ENCODE measurements around the gene MRPL27.

The MRPL27 gene

DNA sequence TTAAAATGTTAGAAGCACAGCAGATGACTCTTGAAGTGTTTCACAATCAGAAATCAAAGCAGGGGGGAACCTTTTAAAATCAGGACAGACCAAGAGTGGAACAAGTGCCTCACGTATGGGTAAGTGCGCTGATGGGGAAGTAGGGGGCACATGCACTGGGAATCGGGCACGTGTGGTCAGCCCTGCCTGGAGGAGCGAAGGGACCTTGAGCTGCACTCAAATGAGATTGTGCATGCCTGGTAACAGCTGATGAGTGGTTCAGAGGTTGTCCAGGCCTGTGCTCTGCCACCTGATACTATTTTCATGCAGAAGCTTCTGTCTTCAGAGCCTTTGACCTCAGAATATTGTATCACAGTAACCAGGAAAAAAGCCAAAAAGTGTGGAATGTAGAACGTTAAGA, 40.8 kb downstream of the MRPL27 start:
- no peaks in the 10 kb centered on the region for H3K79me2 ChIP-seq (ENCODE audit: low read length)
- TF ChIP-seq, protein P1, sequence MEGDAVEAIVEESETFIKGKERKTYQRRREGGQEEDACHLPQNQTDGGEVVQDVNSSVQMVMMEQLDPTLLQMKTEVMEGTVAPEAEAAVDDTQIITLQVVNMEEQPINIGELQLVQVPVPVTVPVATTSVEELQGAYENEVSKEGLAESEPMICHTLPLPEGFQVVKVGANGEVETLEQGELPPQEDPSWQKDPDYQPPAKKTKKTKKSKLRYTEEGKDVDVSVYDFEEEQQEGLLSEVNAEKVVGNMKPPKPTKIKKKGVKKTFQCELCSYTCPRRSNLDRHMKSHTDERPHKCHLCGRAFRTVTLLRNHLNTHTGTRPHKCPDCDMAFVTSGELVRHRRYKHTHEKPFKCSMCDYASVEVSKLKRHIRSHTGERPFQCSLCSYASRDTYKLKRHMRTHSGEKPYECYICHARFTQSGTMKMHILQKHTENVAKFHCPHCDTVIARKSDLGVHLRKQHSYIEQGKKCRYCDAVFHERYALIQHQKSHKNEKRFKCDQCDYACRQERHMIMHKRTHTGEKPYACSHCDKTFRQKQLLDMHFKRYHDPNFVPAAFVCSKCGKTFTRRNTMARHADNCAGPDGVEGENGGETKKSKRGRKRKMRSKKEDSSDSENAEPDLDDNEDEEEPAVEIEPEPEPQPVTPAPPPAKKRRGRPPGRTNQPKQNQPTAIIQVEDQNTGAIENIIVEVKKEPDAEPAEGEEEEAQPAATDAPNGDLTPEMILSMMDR (IDR thresholded peaks at IDR 0.05; ENCODE audit: low read depth, low read length) = no peak
- TF ChIP-seq EZH2phosphoT487 (IDR thresholded peaks at IDR 0.05; ENCODE audit: low read depth) = no peak
- H4K20me1 ChIP-seq (ENCODE audit: insufficient read depth, low read length) = no peaks in the 10 kb centered on the region
- H3K4me3 ChIP-seq (ENCODE audit: low read length) = no peak overlapping the region
- no peaks in the 10 kb centered on the region for H3K9me3 ChIP-seq (ENCODE audit: insufficient read depth, low read length)
- no peak overlapping the region for H3K4me2 ChIP-seq (ENCODE audit: low read length)
- no peak overlapping the region for H3K9ac ChIP-seq (ENCODE audit: low read length)
- no peak overlapping the region for H2AFZ ChIP-seq (ENCODE audit: low read depth, low read length)
- H3K27ac ChIP-seq (ENCODE audit: low read length) = no peak overlapping the region
- no peaks in the 10 kb centered on the region for H3K27me3 ChIP-seq (ENCODE audit: low read depth, low read length)
- H3K36me3 ChIP-seq (replicated peaks; ENCODE audit: low read depth, low read length) = no peaks in the 10 kb centered on the region
- H3K4me1 ChIP-seq (ENCODE audit: low read length) = peaks cover under 1% of the 10 kb centered on the region; the same call in 1 of the 2 replicates

DNA sequence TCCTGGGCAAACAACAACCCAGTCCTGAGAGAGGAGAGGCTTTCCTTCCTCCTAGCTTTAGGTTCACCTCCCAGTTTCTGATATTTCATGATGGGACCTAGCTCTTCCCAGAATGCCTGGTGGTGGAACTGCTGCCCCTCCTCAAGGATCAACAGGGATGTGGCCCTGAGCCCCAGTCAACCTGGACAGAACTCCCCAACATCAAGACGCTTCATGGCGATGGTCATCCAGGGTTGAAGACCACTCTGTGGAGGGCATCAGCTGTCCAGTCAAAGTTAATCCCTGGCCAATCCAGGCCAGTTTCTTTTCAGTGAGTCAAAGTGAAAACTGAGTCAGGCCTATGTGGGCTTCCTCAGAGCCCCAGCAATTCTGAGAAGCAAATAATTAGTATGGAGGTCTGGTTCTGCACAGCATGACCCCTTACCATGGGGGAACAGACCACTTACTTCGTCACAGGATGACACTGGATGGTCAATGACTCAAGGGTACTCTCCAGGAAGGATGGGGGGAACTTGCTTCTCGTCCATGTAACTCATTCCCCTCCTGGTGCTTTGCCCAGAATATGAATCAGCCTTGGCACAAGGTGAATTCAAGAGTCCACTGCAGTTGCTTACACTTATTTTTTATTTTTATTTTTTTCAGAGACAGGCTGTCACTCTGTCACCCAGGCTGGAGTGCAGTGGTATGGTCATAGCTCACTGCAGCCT, 41.7 kb downstream of the MRPL27 start:
- H3K79me2 ChIP-seq (ENCODE audit: low read length) = no peaks in the 10 kb centered on the region
- H3K4me2 ChIP-seq (ENCODE audit: low read length) = no peak overlapping the region
- H3K27ac ChIP-seq (ENCODE audit: low read length) = no peak overlapping the region

DNA sequence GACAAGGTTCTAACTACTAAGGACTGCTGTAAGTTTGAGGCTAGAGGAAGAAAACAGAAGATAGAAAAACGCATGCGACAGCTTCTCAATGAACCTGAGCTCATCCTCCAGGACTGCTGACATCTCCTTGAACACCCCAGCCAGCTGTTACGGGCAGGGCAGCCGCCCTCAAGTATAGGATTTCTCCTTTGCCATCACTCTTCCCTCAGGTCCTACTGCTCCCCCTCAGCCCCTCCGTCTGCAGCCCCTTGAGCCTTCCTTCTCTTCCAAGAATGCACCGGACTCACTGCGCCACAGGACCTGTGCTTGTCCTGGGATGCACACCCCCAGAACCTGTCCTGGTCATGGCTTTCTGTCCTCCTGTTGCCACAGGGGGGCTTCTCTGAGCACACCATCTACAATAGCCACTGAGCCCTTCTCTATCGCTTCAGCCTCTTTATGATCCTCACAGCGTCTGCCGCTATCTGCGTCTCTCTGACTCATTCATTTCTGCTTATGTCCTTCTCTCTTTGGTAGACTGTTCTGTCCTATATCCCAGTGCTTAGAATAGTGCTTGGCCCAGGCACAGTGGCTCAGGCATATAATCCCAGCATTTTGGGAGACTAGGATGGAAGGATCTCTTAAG, 42.7 kb downstream of the MRPL27 start:
- no peak overlapping the region for H3K4me3 ChIP-seq (ENCODE audit: low read length)
- H3K4me1 ChIP-seq (ENCODE audit: low read length) = peaks cover 11% of the 10 kb centered on the region

More for the DNA sequence above, 41.7 kb downstream of the MRPL27 start:
- Histone ChIP-seq H3K27me3 (ENCODE audit: low read depth, low read length) (no peaks in the 10 kb centered on the region), H3K9ac (ENCODE audit: low read length) (no peak overlapping the region), H4K20me1 (ENCODE audit: insufficient read depth, low read length) (no peaks in the 10 kb centered on the region), H3K36me3 (replicated peaks; ENCODE audit: low read depth, low read length) (no peaks in the 10 kb centered on the region), H3K4me1 (ENCODE audit: low read length) (peaks cover 10% of the 10 kb centered on the region), H3K9me3 (ENCODE audit: insufficient read depth, low read length) (no peaks in the 10 kb centered on the region), H2AFZ (ENCODE audit: low read depth, low read length) (no peak overlapping the region), H3K4me3 (ENCODE audit: low read length) (no peak overlapping the region)
- TF ChIP-seq EZH2phosphoT487 (IDR thresholded peaks at IDR 0.05; ENCODE audit: low read depth) = no peak
- TF ChIP-seq, protein P1 (IDR thresholded peaks at IDR 0.05; ENCODE audit: low read depth, low read length) = no peak

DNA sequence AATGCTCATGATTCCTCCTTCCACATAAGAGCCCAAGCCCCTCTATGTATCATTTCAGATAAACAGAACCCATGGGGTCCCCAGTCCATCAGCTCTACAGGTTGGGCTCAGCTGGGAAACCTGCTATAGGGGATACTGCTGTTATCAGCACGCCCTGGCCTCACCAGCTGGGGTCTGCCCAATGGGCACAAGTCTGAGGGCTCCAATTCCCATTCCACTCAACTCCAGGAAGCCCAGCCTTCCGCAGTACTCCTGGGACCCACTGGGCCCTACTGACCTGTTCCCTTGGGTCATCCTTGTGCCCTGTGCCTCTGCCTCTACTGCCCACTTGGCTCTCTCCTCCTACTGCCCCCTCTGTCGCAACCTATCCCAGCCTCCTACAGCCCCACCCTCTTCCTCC, 43.3 kb downstream of the MRPL27 start:
- no peak overlapping the region for H3K9ac ChIP-seq (ENCODE audit: low read length)
- H3K27me3 ChIP-seq (ENCODE audit: low read depth, low read length) = no peaks in the 10 kb centered on the region
- no peaks in the 10 kb centered on the region for H3K9me3 ChIP-seq (ENCODE audit: insufficient read depth, low read length)
- H2AFZ ChIP-seq (ENCODE audit: low read depth, low read length) = no peak overlapping the region
- TF ChIP-seq EZH2phosphoT487 (IDR thresholded peaks at IDR 0.05; ENCODE audit: low read depth) = no peak
- TF ChIP-seq, protein P1 (IDR thresholded peaks at IDR 0.05; ENCODE audit: low read depth, low read length) = no peak
- H3K4me1 ChIP-seq (ENCODE audit: low read length) = peaks cover 11% of the 10 kb centered on the region
- H3K79me2 ChIP-seq (ENCODE audit: low read length) = no peaks in the 10 kb centered on the region
- H4K20me1 ChIP-seq (ENCODE audit: insufficient read depth, low read length) = no peaks in the 10 kb centered on the region
- H3K4me3 ChIP-seq (ENCODE audit: low read length) = no peak overlapping the region
- no peak overlapping the region for H3K4me2 ChIP-seq (ENCODE audit: low read length)
- no peaks in the 10 kb centered on the region for H3K36me3 ChIP-seq (replicated peaks; ENCODE audit: low read depth, low read length)
- no peak overlapping the region for H3K27ac ChIP-seq (ENCODE audit: low read length)

More for the DNA sequence above, 42.7 kb downstream of the MRPL27 start:
- no peak overlapping the region for H2AFZ ChIP-seq (ENCODE audit: low read depth, low read length)
- no peaks in the 10 kb centered on the region for H4K20me1 ChIP-seq (ENCODE audit: insufficient read depth, low read length)
- H3K9me3 ChIP-seq (ENCODE audit: insufficient read depth, low read length) = no peaks in the 10 kb centered on the region
- H3K79me2 ChIP-seq (ENCODE audit: low read length) = no peaks in the 10 kb centered on the region
- TF ChIP-seq, protein P1 (IDR thresholded peaks at IDR 0.05; ENCODE audit: low read depth, low read length) = no peak
- TF ChIP-seq EZH2phosphoT487 (IDR thresholded peaks at IDR 0.05; ENCODE audit: low read depth) = no peak
- H3K4me2 ChIP-seq (ENCODE audit: low read length) = no peak overlapping the region
- H3K27me3 ChIP-seq (ENCODE audit: low read depth, low read length) = no peaks in the 10 kb centered on the region
- H3K27ac ChIP-seq (ENCODE audit: low read length) = no peak overlapping the region
- no peak overlapping the region for H3K9ac ChIP-seq (ENCODE audit: low read length)
- no peaks in the 10 kb centered on the region for H3K36me3 ChIP-seq (replicated peaks; ENCODE audit: low read depth, low read length)
